Ishikawa (cell line): ENCODE measurements around the gene FAM174C.

Experiments
- CEBPB ChIP-seq: IDR thresholded peaks from 2 replicates; pipeline ENCODE4 v1.6.1; 2012
- CREB1 ChIP-seq: IDR thresholded peaks from 2 replicates; pipeline ENCODE4 v1.6.1; 2012; ENCODE audit warnings: low read depth
- EGR1 ChIP-seq: IDR thresholded peaks from 2 replicates; pipeline ENCODE4 v1.6.1; 2012
- EP300 ChIP-seq: IDR thresholded peaks from 2 replicates; pipeline ENCODE4 v1.6.1; 2012; ENCODE audit warnings: borderline replicate concordance
- FOXM1 ChIP-seq: IDR thresholded peaks from 2 replicates; pipeline ENCODE4 v1.6.1; 2012; ENCODE audit warnings: low read depth, borderline replicate concordance
- NFIC ChIP-seq: IDR thresholded peaks from 2 replicates; pipeline ENCODE4 v1.6.1; 2012
- RAD21 ChIP-seq: IDR thresholded peaks from 2 replicates; pipeline ENCODE4 v1.6.1; 2012; ENCODE audit warnings: low read depth
- TAF1 ChIP-seq: IDR thresholded peaks from 2 replicates; pipeline ENCODE4 v1.6.1; 2012; ENCODE audit warnings: low read depth, mild to moderate bottlenecking
- TCF12 ChIP-seq: IDR thresholded peaks from 2 replicates; pipeline ENCODE4 v1.6.1; 2012; ENCODE audit warnings: low read depth
- TEAD4 ChIP-seq: IDR thresholded peaks from 2 replicates; pipeline ENCODE4 v1.6.1; 2012
- YY1 ChIP-seq: IDR thresholded peaks from 2 replicates; pipeline ENCODE4 v1.6.1; 2012; ENCODE audit warnings: low read depth
- ZBTB7A ChIP-seq: IDR thresholded peaks from 2 replicates; pipeline ENCODE4 v1.6.1; 2012; ENCODE audit warnings: low read depth
- TF ChIP-seq, protein P1 (sequence below): IDR thresholded peaks from 2 replicates; pipeline ENCODE4 v1.6.1; 2012
- TF ChIP-seq, protein P2 (sequence below): IDR thresholded peaks from 2 replicates; pipeline ENCODE4 v1.6.1; 2012
- TF ChIP-seq, protein P3 (sequence below): IDR thresholded peaks from 2 replicates; pipeline ENCODE4 v1.6.1; 2012; ENCODE audit warnings: low read depth, mild to moderate bottlenecking

FAM174C gene

DNA sequence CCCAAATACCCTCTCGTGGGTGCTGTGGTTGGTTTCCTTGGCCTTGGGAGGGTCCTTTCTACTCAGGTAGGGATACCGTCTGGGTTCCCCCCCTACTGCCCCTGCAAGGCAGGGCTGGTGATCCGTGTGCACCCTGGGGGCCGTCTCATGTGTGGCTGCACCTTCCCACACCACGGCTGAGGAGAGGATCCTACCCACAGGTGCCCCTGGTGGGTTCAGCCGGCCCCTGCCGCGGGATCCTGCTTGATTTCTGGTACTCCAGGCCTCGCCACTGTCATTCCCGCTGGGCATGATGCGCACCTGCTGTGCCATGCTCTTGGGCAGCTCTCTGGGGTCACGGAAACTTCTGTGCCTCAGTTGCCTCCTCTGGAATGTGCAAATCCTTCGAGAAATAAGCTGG is 41.1 kb downstream of the FAM174C start:
- TF ChIP-seq FOXM1, result no peak

DNA sequence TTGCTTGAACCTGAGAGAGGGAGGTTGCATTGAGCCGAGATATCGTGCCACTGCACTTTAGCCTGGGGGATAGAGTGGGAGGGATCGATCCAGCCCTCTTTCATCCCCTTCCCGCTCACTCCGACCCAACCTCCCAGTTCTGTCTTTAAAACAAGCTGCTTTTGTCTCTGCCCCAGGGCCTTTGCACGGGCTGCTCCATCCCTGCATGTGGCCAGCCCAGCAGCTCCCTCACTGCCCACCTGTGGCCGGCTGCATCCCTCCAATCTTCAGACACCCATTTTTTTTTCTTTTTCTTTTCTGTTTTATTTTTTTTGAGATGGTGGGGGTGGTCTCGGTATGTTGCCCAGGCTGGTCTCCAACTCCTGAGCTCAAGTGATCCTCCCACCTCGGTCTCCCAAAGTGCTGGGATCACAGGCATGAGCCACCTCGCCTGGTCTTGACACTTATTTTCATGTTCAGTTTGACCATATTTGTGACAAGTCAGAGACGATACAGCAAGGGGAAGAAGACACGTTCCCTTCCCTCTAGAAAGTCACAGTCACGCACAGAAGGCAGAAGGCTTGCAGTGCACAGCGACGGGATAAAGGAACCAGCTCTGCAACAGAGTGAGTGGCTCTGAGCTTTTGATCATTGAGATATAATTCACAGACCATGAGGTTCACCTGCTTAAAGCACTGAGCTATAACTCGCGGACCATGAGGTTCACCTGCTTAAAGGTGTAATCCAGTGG is 42.1 kb downstream of the FAM174C start:
- TF ChIP-seq RAD21, result no peak
- TF ChIP-seq, protein P1, sequence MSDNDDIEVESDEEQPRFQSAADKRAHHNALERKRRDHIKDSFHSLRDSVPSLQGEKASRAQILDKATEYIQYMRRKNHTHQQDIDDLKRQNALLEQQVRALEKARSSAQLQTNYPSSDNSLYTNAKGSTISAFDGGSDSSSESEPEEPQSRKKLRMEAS, result no peak
- no peak for TF ChIP-seq NFIC
- TF ChIP-seq ZBTB7A, result no peak
- TF ChIP-seq CEBPB, result no peak
- TF ChIP-seq TAF1, result no peak
- TF ChIP-seq EGR1, result no peak
- no peak for TF ChIP-seq FOXM1
- TF ChIP-seq, protein P2, sequence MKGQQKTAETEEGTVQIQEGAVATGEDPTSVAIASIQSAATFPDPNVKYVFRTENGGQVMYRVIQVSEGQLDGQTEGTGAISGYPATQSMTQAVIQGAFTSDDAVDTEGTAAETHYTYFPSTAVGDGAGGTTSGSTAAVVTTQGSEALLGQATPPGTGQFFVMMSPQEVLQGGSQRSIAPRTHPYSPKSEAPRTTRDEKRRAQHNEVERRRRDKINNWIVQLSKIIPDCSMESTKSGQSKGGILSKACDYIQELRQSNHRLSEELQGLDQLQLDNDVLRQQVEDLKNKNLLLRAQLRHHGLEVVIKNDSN, result no peak
- TF ChIP-seq TCF12, result no peak
- TF ChIP-seq, protein P3, sequence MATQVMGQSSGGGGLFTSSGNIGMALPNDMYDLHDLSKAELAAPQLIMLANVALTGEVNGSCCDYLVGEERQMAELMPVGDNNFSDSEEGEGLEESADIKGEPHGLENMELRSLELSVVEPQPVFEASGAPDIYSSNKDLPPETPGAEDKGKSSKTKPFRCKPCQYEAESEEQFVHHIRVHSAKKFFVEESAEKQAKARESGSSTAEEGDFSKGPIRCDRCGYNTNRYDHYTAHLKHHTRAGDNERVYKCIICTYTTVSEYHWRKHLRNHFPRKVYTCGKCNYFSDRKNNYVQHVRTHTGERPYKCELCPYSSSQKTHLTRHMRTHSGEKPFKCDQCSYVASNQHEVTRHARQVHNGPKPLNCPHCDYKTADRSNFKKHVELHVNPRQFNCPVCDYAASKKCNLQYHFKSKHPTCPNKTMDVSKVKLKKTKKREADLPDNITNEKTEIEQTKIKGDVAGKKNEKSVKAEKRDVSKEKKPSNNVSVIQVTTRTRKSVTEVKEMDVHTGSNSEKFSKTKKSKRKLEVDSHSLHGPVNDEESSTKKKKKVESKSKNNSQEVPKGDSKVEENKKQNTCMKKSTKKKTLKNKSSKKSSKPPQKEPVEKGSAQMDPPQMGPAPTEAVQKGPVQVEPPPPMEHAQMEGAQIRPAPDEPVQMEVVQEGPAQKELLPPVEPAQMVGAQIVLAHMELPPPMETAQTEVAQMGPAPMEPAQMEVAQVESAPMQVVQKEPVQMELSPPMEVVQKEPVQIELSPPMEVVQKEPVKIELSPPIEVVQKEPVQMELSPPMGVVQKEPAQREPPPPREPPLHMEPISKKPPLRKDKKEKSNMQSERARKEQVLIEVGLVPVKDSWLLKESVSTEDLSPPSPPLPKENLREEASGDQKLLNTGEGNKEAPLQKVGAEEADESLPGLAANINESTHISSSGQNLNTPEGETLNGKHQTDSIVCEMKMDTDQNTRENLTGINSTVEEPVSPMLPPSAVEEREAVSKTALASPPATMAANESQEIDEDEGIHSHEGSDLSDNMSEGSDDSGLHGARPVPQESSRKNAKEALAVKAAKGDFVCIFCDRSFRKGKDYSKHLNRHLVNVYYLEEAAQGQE, result no peak
- TF ChIP-seq YY1, result no peak
- TF ChIP-seq CREB1, result no peak
- no peak for TF ChIP-seq EP300
- no peak for TF ChIP-seq TEAD4

DNA sequence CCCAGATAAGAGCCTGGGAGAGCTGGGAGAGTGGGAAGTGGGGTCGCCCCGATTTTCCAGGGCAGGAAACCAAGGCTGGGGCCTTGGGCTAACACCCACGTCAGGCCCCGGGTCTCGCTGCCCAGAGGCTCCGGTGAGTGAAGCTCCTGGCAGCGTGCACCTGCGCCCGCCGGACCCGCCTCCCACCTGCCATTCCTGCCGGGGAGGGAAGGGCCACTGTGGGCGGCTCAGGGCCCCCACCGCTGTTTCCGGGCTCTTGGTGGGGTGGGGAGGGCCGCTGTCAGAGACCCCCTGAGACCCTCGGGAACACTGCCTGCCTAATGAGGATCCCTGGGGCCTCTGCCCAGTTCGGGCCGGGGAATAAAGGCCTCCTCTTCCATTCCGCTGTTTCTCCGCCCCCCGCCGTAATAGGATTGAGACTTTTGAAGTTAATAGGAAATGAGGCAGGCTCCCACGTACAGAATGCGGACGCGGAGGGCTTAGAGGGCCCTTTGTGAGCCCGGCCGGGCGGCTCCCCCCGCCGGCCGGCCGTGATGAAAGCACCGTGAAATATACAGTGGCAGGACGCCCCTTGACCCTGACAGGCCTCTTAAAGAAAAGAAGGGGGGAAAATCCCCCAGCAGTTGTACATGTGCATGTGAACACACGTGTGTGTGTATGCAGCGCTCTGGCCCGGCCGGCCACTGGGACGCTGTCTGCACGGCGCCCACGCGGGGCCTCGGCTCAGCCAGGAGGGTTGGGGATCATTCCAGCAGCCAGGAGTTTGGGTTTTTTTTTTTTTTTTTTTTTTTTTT is 43.5 kb downstream of the FAM174C start:
- TF ChIP-seq RAD21 (no peak), TCF12 (no peak), CREB1 (no peak), TEAD4 (no peak), NFIC (no peak), FOXM1 (no peak), EP300 (no peak), ZBTB7A (no peak)
- TF ChIP-seq, protein P1, result no peak

DNA sequence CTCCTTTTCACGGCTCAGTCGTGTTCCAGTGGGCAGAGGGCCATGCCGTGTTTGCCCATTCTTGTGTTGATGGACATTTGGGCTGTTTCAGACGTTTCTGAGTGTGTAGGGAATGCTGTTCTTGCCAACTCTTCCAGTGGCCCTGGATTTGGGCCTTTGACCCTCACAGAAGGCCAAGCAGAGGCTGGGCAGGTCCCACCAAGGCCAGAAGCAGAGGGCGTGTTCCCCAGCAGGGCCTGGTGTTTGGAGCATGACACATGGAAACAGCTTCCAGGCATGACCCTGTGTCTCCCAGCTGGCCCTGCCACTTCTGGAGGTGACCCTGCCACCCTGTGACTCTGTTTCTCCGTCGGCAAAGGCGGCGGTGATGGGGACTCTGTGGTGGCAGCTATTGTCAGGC is 46.2 kb downstream of the FAM174C start:
- TF ChIP-seq, protein P1, result no peak
- TF ChIP-seq NFIC (no peak), TEAD4 (no peak), CREB1 (no peak), FOXM1 (no peak), ZBTB7A (no peak), EGR1 (no peak), RAD21 (no peak), YY1 (no peak), CEBPB (no peak), EP300 (no peak), TCF12 (no peak), TAF1 (no peak)
- TF ChIP-seq, protein P2, result no peak
- TF ChIP-seq, protein P3, result no peak
